Subcutaneous adipose tissue (tissue), 4 donors: Measurements from ENCODE around the gene CCDC87. TPM values are rescaled to one million over a fixed set of nuclear protein-coding genes. Genes with fewer than 3 reads are reported as not detected.

Experiments used
- CTCF ChIP-seq: fragments of 450-650 bp; IDR thresholded peaks from one replicate; pipeline ENCODE4 v1.5.1; 2016; ENCODE audit warnings: low read depth, mild to moderate bottlenecking, control low read depth, antibody characterized with exemption, moderate library complexity
- total RNA-seq, 4 donors: library from RNA; depleted of rRNA; stranded (reverse); fragments of >200 nt; gene quantifications; one replicate each; pipeline ENCODE4 v1.1.0, GENCODE V29; 2016

Gene CCDC87
- total RNA-seq, 4 donors from 2014 or later, result 0.17 TPM; not detected in 3

- TF ChIP-seq CTCF, result no peak
These were observed 26.6 kb downstream of the CCDC87 start for GRCh38 chr11:66566221-66566620.

GRCh38 chr11:66564984-66565383 is 27.9 kb downstream of the CCDC87 start:
- no peak for TF ChIP-seq CTCF

- TF ChIP-seq CTCF, result no peak
These were observed 28.3 kb downstream of the CCDC87 start for GRCh38 chr11:66564538-66564937.

DNA sequence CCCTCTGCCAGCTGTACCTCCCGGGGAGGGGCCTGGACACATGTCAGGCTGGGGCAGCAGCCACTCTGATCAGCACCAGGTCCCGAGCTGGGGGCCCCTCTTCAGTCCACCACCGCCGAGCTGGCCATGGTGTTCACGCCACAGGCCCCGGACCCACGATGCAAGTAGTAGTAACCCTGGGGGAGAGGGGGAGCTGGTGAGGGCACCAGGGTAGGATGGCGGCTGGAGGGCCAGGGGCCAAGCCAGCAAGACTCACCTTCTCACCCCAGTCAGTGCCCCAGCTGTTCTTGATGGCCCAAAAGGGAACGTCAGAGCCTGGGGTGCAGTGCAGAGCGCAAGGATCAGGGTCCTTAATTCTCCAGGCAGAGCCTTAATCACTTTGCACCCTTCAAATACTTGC is 29.0 kb downstream of the CCDC87 start:
- no peak for TF ChIP-seq CTCF

GRCh38 chr11:66562907-66563583 is 29.8 kb downstream of the CCDC87 start:
- no peak for TF ChIP-seq CTCF

- TF ChIP-seq CTCF, result no peak
These were observed 30.6 kb downstream of the CCDC87 start for GRCh38 chr11:66562275-66562674.

DNA sequence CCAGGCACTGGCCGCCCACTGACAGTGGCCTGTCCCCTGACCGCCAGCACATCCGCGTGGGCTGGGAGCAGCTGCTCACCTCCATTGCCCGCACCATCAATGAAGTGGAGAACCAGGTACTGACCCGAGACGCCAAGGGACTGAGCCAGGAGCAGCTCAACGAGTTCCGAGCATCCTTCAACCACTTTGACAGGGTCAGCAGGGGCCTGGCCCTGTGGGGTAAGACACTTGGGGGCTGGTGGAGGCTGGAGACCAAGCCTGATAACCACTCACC is 31.0 kb downstream of the CCDC87 start:
- TF ChIP-seq CTCF, result no peak
